ENCODE data around the gene USF3.

GRCh38 chr3:113615976-113616375 is 80.5 kb downstream of the USF3 start:
- TF ChIP-seq CTCF (conservative IDR thresholded peaks at IDR 0.05; ENCODE audit: low read length) (no peak), EZH2phosphoT487 (IDR thresholded peaks at IDR 0.05; ENCODE audit: borderline replicate concordance, low read depth, low read length) (no peak)

All from OCI-LY7 (cell line).